ENCODE data around the gene SPAG6.

SPAG6 gene

GRCh38 chr10:22436893-22437619 lies 91.8 kb downstream of the SPAG6 start:
- Histone ChIP-seq H4K20me1 (ENCODE audit: insufficient read depth, low read length) (no peaks in the 10 kb centered on the region), H3K9me2 (replicated peaks; ENCODE audit: insufficient read depth, low read length) (no peaks in the 10 kb centered on the region), H3K36me3 (replicated peaks; ENCODE audit: insufficient read depth, low read length) (no peaks in the 10 kb centered on the region), H3F3A (ENCODE audit: insufficient read depth, low read length) (peaks cover 21% of the 10 kb centered on the region), H2AFZ (ENCODE audit: low read length) (peak overlapping the region; percentile 97), H3K27ac (ENCODE audit: low read length) (peak overlapping the region; percentile 83), H3K9me3 (replicated peaks; ENCODE audit: insufficient read depth, low read length) (no peaks in the 10 kb centered on the region), H3K4me3 (ENCODE audit: low read length) (peak overlapping the region; percentile 75), H3K4me2 (ENCODE audit: low read depth, low read length) (peak overlapping the region; percentile 77), H3K79me2 (ENCODE audit: low read length) (no peaks in the 10 kb centered on the region), H3K4me1 (ENCODE audit: low read length) (peaks cover 7% of the 10 kb centered on the region; the same call in 1 of the 2 replicates), H3K27me3 (replicated peaks; ENCODE audit: insufficient read depth, low read length) (no peaks in the 10 kb centered on the region), H3K9ac (ENCODE audit: low read length) (peak overlapping the region; percentile 79)
- DNase-seq, result peak; percentile 91
- TF ChIP-seq EZH2phosphoT487 (IDR thresholded peaks at IDR 0.05; ENCODE audit: low read length) (no peak), EZH2 (optimal IDR thresholded peaks at IDR 0.05; ENCODE audit: low read depth, low read length) (no peak), CTCF (IDR thresholded peaks at IDR 0.05; ENCODE audit: low read length) (0 out of 2 replicates have a peak, but pooled peaks have one; percentile 5)

GRCh38 chr10:22437620-22438588 lies 92.6 kb downstream of the SPAG6 start:
- peak overlapping the region; percentile 83 for H3K27ac ChIP-seq (ENCODE audit: low read length)
- peak overlapping the region; percentile 75 for H3K4me3 ChIP-seq (ENCODE audit: low read length)
- H3K4me2 ChIP-seq (ENCODE audit: low read depth, low read length), result peak overlapping the region; percentile 77
- peak overlapping the region; percentile 97 for H2AFZ ChIP-seq (ENCODE audit: low read length)
- H3K9me3 ChIP-seq (replicated peaks; ENCODE audit: insufficient read depth, low read length), result no peaks in the 10 kb centered on the region
- H3K27me3 ChIP-seq (replicated peaks; ENCODE audit: insufficient read depth, low read length), result no peaks in the 10 kb centered on the region
- peak overlapping the region; percentile 79 for H3K9ac ChIP-seq (ENCODE audit: low read length)
- peak; percentile 7 for DNase-seq
- H3K9me2 ChIP-seq (replicated peaks; ENCODE audit: insufficient read depth, low read length), result no peaks in the 10 kb centered on the region
- H3K36me3 ChIP-seq (replicated peaks; ENCODE audit: insufficient read depth, low read length), result no peaks in the 10 kb centered on the region
- H3K4me1 ChIP-seq (ENCODE audit: low read length), result peaks cover 7% of the 10 kb centered on the region; the same call in 1 of the 2 replicates
- H3F3A ChIP-seq (ENCODE audit: insufficient read depth, low read length), result peaks cover 21% of the 10 kb centered on the region
- no peaks in the 10 kb centered on the region for H4K20me1 ChIP-seq (ENCODE audit: insufficient read depth, low read length)
- no peaks in the 10 kb centered on the region for H3K79me2 ChIP-seq (ENCODE audit: low read length)
- TF ChIP-seq CTCF (IDR thresholded peaks at IDR 0.05; ENCODE audit: low read length) (no peak), EZH2 (optimal IDR thresholded peaks at IDR 0.05; ENCODE audit: low read depth, low read length) (no peak), EZH2phosphoT487 (IDR thresholded peaks at IDR 0.05; ENCODE audit: low read length) (no peak)

- Histone ChIP-seq H3K27ac (ENCODE audit: low read length) (no peak overlapping the region), H3K4me3 (ENCODE audit: low read length) (peak overlapping the region; percentile 75; the same call in 1 of the 2 replicates), H3K4me1 (ENCODE audit: low read length) (peaks cover 7% of the 10 kb centered on the region; the same call in 1 of the 2 replicates), H3K4me2 (ENCODE audit: low read depth, low read length) (peak overlapping the region; percentile 77; the same call in 1 of the 2 replicates), H3K9me3 (replicated peaks; ENCODE audit: insufficient read depth, low read length) (no peaks in the 10 kb centered on the region), H3K36me3 (replicated peaks; ENCODE audit: insufficient read depth, low read length) (no peaks in the 10 kb centered on the region), H3K79me2 (ENCODE audit: low read length) (no peaks in the 10 kb centered on the region), H3K9ac (ENCODE audit: low read length) (no peak overlapping the region), H4K20me1 (ENCODE audit: insufficient read depth, low read length) (no peaks in the 10 kb centered on the region), H3F3A (ENCODE audit: insufficient read depth, low read length) (peaks cover 21% of the 10 kb centered on the region), H2AFZ (ENCODE audit: low read length) (no peak overlapping the region), H3K27me3 (replicated peaks; ENCODE audit: insufficient read depth, low read length) (no peaks in the 10 kb centered on the region), H3K9me2 (replicated peaks; ENCODE audit: insufficient read depth, low read length) (no peaks in the 10 kb centered on the region)
- TF ChIP-seq EZH2phosphoT487 (IDR thresholded peaks at IDR 0.05; ENCODE audit: low read length) (no peak), CTCF (IDR thresholded peaks at IDR 0.05; ENCODE audit: low read length) (no peak), EZH2 (optimal IDR thresholded peaks at IDR 0.05; ENCODE audit: low read depth, low read length) (no peak)
- no peak for DNase-seq
Observed at GRCh38 chr10:22438711-22439110, 93.4 kb downstream of the SPAG6 start.
